GM18502 (cell line): ENCODE measurements around the gene CPNE5.
"Not testable (repeated sequence)": the region's sequence is repeated elsewhere in the genome, so short reads cannot be mapped to it uniquely, and the experiment has no call there.

Source experiments
- ATAC-seq: cut with Tn5 transposase; IDR thresholded peaks from one replicate; pipeline ENCODE4 v1.9.1; 2021; ENCODE audit warnings: mild to moderate bottlenecking; ENCODE audit not compliant: unreplicated experiment, poor library complexity

CPNE5 gene

GRCh38 chr6:36818756-36819155 lies 20.5 kb downstream of the CPNE5 start:
- ATAC-seq, result no peak

GRCh38 chr6:36817847-36818246 lies 21.4 kb downstream of the CPNE5 start:
- ATAC-seq, result no peak

- ATAC-seq, result no peak
Observed at GRCh38 chr6:36817176-36817817, 21.9 kb downstream of the CPNE5 start.

DNA sequence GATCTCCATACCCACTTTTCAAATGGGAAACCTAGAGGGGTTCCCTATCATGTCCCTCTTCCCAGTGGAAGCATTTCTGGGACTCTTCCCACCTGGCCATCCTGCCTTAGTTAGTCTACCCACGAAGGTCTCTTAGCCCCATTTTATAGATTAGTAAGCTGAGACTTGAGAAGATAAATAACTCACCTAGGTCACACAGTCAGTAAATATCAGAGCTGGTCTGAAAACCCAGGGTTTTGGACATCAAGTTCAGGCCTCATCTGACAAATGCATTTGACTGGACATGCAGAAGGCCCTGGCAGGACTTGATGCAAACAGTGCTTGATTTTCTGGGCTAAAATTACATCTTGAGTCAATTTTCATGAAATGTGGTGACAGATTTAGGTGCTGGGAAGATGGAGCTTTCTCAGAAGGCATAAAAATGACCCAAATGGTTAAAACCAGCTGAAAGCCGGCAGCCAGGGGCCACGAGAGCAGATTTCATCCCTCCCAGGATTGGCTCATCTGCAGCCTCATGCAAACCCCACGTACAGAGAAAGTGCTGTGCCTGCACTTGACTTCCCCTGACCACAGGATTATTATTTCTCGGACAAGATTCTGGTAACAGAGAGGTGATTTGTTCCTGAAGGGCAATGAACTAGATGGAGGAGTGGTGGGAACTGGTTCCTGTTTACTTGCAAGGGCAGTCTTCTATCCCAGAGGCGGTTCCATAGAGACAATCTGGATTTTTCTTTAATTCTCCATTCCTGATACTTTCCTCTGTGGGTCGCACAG lies 23.1 kb downstream of the CPNE5 start:
- no peak for ATAC-seq

DNA sequence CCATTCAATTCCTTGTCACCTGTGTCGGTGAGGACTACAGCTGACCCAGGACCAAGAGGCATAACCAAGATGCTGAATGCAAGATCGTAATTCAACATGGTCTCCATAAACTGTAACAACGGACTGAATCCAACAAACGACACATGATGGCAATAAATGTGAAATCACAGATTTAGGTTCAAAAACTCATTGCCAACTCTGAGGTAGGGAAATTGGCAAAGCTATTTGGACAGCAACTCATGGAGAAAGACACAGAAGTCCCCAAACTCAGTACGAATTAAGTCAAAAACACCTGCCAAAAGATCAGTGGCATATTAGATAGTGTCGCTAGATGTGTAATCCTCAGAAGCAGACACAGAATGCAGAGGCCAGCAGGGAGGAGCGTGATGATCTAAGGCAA lies 25.0 kb downstream of the CPNE5 start:
- no peak for ATAC-seq

- ATAC-seq, result no peak
Observed at GRCh38 chr6:36813526-36813925, 25.7 kb downstream of the CPNE5 start.

DNA sequence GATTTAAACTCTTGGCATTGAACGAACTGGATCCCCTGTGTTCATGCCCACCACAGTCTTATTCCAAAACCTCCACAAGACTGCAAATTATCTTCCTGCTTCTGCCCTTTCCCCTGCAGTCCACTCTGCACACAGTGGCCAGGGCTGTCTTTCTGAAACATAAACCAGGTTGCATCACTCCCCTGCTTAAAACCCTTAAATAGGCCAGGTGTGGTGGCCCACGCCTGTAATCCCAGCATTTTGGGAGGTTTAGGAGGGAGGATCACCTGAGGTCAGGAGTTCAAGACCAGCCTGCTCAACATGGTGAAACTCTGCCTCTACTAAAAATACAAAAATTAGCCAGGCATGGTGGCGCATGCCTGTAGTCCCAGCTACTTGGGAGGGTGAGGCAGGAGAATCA lies 26.2 kb downstream of the CPNE5 start:
- ATAC-seq, result not testable (repeated sequence)

DNA sequence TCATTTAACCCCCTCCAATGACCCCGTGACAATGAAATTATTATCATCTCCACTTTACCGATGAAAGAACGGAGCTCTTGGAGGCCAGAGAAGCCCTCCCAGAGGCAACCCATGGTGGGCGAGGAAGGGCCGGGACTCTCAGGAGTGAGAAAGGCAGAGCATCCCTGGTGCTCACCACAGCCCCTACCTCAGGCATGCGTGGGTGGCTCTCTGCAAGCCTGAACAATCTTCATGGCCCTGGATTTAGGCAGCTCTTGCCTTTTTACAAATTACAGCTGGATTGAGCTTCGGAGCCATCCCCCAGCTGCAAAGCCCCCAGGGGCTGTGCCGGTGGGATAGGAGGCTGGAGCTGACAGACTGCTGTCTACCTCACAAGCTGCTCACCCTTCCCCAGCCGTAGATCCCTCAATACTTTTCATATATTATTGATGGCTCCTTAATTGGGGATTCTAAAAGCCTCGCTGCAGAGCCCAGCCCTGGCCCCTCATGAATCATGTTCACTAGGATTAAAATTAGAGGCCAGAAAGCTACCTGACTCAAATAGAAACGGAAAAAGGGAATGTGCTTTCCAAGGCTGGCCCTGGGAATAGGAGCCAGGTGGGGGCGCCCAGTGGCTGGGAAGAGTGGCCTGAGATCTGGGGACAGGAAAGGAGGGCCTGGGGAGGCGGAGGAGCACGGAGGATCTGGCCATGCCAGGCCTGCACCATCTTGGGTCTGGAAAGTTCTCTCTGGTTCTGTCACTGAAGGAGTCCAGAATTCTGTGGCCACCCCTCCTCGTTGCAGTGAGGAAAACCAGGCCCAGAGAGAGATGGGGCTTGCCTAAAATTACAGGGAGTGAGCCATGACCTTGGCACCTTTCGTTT lies 29.1 kb downstream of the CPNE5 start:
- ATAC-seq, result no peak

- no peak for ATAC-seq
Observed at GRCh38 chr6:36809156-36809555, 30.1 kb downstream of the CPNE5 start.

- no peak for ATAC-seq
Observed at GRCh38 chr6:36808634-36809033, 30.6 kb downstream of the CPNE5 start.

DNA sequence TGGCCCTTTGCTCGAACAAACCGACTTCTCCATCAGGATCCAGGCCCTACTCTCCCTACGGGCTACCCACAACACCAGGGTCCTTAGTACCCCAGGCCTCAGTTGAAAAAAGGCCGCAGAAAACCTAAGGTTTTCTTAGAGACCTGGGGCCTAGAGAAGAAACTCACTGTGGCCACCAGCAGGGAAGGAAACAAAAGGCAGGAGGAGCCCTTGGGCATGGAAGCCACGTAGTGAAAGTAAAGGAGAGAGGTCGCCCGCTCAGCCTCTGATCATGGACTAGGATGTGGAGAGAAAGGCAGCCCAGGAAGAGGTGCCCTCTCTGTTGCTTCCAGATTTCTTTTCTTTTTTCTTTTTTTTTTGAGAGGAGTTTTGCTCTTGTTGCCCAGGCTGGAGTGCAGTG lies 31.5 kb downstream of the CPNE5 start:
- ATAC-seq, result no peak

- ATAC-seq, result no peak
Observed at GRCh38 chr6:36807143-36807542, 32.1 kb downstream of the CPNE5 start.

- no peak for ATAC-seq
Observed at GRCh38 chr6:36805917-36806316, 33.3 kb downstream of the CPNE5 start.

- no peak for ATAC-seq
Observed at GRCh38 chr6:36805096-36805797, 34.0 kb downstream of the CPNE5 start.

GRCh38 chr6:36804563-36804962 lies 34.7 kb downstream of the CPNE5 start:
- no peak for ATAC-seq

DNA sequence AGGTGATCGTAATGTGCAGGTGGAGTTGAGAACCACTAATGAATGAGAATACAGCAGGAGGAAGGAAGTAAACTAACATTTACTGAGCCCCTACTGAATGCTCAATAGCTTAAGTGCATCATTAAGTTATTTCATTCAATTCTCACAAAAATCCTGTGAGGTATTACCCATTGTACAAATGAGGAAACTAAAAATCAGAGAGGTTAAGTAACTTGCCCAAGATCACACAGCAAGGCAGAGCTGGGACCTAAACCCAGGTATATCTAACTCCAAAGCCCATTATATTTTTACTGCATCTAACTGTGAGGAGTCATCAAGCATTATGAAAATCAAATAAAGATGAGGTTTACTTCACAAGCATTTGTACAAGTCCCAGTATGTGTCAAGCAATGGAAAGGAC lies 35.3 kb downstream of the CPNE5 start:
- ATAC-seq, result no peak

GRCh38 chr6:36803482-36803881 lies 35.8 kb downstream of the CPNE5 start:
- ATAC-seq, result no peak

- no peak for ATAC-seq
Observed at GRCh38 chr6:36800223-36801076, 38.8 kb downstream of the CPNE5 start.

GRCh38 chr6:36798852-36799251 lies 40.4 kb downstream of the CPNE5 start:
- ATAC-seq, result no peak

- no peak for ATAC-seq
Observed at GRCh38 chr6:36797653-36798052, 41.6 kb downstream of the CPNE5 start.
